GM18858 (cell line): ENCODE measurements around the gene PDGFB.

Source experiments
- ATAC-seq: cut with Tn5 transposase; IDR thresholded peaks from one replicate; pipeline ENCODE4 v1.9.1; 2021; ENCODE audit not compliant: unreplicated experiment

Gene PDGFB

GRCh38 chr22:39254789-39255298 lies 10.1 kb upstream of the PDGFB start:
- no peak for ATAC-seq

GRCh38 chr22:39254122-39254521 lies 9.3 kb upstream of the PDGFB start:
- no peak for ATAC-seq

- no peak for ATAC-seq
These were observed 8.8 kb upstream of the PDGFB start for GRCh38 chr22:39253435-39254070.

- no peak for ATAC-seq
These were observed 8.0 kb upstream of the PDGFB start for GRCh38 chr22:39252461-39253434.

GRCh38 chr22:39251762-39252460 lies 7.1 kb upstream of the PDGFB start:
- no peak for ATAC-seq

- no peak for ATAC-seq
These were observed 6.1 kb upstream of the PDGFB start for GRCh38 chr22:39250838-39251237.

- no peak for ATAC-seq
These were observed 5.3 kb upstream of the PDGFB start for GRCh38 chr22:39250131-39250530.

- ATAC-seq, result no peak
These were observed 4.4 kb upstream of the PDGFB start for GRCh38 chr22:39249086-39249704.

- ATAC-seq, result no peak
These were observed 3.5 kb upstream of the PDGFB start for GRCh38 chr22:39248254-39248653.

- no peak for ATAC-seq
These were observed 2.6 kb upstream of the PDGFB start for GRCh38 chr22:39247361-39247760.

- ATAC-seq, result no peak
These were observed 2.0 kb upstream of the PDGFB start for GRCh38 chr22:39246690-39247332.

- no peak for ATAC-seq
These were observed 1.4 kb upstream of the PDGFB start for GRCh38 chr22:39246217-39246616.

- ATAC-seq, result no peak
These were observed 603 bp upstream of the PDGFB start for GRCh38 chr22:39245130-39246039.

GRCh38 chr22:39244136-39244495 lies 666 bp downstream of the PDGFB start:
- ATAC-seq, result no peak

- no peak for ATAC-seq
These were observed 1.2 kb downstream of the PDGFB start for GRCh38 chr22:39243439-39244135.

- no peak for ATAC-seq
These were observed 2.0 kb downstream of the PDGFB start for GRCh38 chr22:39242595-39243438.

GRCh38 chr22:39241794-39242594 lies 2.8 kb downstream of the PDGFB start:
- no peak for ATAC-seq
